HG03432 (cell line): ENCODE data around the gene LTBP3.

Source experiments
- ATAC-seq: cut with Tn5 transposase; IDR thresholded peaks from one replicate; pipeline ENCODE4 v1.9.1; 2021; ENCODE audit warnings: mild to moderate bottlenecking, moderate library complexity; ENCODE audit not compliant: unreplicated experiment

The LTBP3 gene

DNA sequence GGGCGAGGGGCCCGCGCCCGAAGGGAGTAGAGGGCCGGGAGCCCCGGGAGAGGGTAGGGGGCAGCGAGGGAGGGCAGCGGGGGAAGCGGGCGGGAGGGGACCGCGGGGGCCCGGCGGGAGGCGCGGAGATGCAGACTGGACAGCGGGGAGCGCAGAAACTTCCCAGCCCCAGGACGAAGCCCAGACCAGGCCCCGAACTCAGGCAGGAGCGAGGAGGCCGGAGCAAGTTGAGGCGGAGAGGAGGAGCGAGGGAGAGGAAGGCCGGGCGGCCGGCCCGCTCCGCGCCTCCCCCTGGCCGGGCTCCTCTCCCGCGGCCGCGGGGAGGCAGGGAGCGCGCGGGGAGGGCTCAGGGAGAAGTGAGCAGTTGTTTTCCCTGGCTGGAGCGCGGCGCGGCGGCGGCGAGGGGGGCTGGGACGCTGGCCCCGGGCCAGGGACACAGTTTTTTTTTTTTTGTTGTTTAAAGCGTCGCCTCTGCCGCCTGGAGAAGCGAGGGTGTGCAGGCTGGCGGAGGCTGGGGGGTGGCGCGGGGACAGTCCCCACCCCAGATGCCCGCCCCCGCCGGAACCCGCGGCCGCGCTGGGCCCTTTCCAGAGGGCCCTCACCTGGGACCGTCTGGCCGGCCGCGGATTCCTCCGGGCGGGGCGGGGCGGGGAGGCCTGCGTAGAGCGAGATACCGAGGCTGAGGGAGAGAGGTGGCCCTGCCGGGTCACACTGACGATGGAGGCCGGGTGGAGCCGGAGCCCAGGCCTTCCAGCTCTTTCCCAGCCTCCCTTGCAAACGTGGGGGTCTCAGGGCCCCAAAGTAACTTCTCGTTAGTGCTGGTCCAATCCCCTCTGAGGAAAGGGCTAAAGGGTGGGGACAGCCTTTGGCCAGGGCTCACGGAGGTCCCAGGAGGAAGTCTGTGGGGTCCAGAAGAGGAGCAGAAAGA lies at the start of gene LTBP3:
Gene LTBP3 (minus strand): TSS at position 358 of the 928 bp plus-strand sequence. CDS start 400 bp downstream, outside the sequence.
- no peak for ATAC-seq

DNA sequence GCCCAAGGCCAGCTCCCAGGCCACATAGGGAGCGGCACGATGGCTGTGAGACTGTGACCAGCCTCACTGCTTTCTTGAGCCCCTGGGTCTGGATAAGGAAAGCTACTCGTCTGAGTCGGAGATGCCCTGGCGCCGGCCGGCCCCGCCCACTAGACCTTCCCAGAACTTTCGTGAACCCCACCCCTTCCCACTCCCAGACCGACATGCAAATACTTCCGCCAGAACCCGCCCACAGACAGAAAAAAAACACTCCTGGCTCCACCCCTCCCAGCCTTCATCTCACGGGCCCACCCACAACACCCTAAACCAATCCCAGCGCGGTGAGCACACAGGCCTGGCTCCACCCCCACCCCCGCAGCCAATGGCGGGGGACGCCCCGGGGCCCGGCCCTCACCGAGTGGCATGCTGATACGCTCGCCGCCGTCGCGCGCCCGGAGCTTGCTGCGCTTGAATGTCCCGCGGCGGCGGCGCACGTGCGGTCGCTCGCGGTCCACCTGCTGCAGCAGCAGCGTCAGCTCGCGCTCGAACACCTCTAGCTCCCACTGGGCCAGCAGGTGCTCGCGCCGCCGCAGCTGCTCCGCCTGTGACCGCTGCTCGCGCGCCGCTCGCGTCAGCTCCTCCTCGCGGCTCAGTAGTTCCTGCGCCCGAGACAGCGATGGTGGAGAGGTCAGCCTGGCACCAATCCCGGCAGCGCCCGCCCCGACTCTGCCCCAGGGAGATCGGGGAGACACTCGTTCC lies 48.9 kb upstream of the LTBP3 start:
- no peak for ATAC-seq

DNA sequence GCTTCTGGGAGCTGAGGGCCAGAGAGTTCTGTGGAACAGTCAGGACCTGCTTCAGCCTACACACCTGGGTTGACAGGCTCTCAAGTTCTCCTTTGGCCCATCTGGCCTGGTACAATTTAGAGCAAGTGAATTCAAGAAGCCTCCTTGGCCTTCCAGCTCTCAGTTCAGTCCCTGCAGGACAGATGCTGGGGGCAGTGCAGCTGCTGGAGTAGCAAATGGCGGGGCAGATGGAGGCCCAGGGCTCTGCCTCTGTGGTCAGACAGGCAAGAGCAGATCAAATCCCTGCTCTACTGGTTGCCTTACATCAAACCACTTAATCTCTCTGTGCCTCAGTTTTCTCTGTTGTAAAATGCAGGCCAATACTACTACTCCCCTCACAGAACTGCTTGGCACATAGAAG lies 46.1 kb upstream of the LTBP3 start:
- no peak for ATAC-seq

DNA sequence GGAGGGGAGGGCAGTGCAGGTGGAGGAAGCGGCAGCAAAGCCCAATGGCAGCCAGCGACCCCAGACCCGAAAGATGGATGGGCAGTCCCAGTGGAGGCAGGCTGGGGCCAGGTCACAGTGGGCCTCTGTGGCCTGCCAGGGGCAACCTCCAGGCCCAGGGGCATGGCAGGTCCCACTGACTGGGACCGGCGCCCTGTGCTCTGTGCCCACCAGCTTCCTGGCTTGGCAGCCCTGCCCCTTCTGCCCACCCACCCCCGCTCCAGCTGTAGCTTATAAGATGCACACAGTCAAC lies 41.7 kb upstream of the LTBP3 start:
- ATAC-seq: no peak

DNA sequence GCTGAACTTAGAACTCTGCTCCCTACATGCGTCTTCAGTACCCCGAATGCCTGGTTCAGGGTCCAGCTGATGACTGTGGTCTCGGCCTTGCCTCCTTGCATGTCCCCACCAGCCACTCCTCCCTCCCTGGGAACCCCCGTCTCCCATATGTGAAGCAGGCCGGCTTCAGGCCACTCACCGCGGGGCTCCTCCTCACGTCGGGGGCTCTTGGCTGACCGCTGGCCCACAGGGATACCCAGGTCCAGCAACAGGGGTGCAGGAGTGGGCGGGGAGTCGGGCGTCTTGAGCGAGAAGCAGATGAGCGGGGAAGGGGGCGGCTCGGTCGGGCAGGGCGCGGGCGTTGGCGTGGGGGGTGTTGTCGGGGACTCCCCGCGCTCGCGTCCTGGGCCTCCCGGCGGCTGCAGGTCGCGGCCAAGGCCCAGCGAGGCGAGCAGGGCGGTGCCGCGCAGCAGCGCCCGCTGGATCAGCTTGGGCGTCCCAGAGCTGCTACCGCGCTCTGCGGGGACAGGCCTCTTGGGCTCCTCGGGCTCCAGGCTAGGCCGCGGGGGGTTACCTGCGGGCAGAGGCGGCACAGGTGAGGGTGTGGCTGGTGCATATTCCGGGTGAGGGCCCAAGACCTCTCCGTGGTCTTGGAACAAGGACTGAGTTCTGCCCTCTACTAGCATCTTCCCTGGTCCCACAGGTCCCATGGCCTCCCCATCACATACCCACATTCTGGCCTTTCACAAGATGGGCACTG lies 41.2 kb upstream of the LTBP3 start:
- no peak for ATAC-seq

DNA sequence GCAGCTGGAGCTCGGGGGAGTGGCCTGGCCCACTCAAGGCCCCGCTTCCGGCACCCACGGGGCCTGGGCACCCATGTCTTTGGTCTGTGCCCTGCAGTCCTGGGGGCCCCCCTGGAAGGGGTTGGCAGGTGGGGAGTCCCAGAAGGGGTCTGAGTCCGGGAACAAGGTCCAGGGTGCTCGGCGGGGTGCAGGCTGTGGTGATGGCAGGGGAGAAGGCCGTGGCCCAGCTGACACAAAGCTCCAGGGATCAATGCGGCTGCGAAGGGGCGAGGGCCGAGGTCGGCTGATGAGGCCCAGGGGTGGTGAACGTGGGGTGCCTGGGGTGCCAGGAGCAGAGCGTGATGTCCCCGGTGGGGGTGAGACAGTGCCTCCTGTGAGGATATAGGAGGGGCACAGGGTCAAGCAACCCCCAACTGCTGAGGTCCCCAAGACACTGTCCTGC lies 40.1 kb upstream of the LTBP3 start:
- ATAC-seq: no peak

DNA sequence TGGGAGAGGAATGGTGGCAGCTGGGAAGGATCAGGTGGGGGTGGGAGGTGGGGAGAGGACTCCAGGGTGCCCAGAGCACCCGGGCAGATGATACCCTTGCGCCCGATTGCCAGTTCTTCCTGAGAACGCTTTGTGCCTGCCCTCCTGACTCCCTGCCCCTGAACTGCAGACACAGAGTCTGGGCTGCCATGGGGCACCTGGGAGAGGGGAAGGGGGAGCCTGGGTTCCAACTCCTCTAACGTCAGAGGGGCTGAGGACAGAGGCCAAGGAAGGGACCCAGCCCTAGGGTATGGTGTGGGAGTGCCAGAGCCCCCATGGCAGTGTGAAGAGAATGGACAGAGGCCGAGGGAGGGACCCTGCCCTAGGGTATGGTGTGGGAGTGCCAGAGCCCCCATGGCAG lies 38.4 kb upstream of the LTBP3 start:
- ATAC-seq: no peak

DNA sequence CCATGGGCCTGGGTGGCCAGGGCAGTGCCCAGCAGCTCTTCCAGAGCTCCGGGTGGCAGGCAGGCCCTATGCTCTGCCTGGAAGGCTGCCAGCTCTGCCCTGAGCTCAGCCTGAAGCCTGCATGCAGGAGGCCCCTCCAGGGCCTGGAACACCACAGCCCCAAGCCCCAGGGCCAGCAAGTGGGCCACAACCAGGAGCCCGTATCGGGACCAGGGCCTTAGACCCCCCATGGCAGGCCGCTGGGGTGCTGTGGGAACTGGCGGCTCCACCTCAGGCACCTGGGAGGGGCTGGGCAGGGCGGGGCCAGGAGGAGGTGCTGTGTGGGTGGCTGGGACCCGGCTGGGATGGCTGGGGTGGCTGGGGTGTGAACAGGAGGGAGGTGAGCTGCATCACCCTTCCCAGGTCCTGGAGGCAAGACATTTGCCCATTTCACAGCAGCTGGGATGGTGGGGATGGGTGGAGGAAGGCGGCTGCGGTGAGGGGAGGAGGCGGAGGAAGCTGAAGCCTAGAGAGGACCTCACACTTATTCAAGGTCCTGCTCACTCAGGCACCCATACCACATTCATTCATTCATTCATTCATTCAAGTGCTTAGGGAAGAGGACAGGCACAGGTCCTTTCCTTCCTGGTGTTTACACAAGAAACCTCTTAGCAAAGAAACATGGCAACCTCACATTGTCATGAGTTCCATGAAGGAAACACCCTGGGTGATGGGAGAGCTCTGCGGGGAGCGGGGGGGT lies 37.6 kb upstream of the LTBP3 start, which contains the start of gene KCNK7:
Gene KCNK7 (minus strand): TSS at position 258 of the 739 bp plus-strand sequence. CDS start 28 bp downstream, at position 230.
- no peak for ATAC-seq

DNA sequence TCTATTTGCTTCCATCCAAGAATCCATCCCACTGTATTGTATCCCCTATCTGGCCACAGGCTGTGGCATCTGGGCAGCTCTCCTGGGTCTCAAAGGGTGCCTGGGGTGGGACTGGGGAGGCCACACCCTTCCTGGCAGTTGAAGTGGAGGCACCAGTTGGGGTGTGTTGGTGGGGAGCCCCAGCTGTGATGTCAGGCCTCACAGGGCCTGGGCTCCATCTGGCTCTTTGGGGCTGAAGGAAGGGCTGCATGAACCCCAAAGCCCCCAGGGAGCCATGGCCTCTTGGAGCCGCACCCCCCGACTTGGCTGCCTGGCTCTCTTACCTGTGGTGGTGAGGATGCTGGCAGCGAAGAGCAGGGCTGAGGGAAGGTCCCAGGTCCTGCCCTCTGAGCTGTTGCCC lies 37.0 kb upstream of the LTBP3 start:
- no peak for ATAC-seq

DNA sequence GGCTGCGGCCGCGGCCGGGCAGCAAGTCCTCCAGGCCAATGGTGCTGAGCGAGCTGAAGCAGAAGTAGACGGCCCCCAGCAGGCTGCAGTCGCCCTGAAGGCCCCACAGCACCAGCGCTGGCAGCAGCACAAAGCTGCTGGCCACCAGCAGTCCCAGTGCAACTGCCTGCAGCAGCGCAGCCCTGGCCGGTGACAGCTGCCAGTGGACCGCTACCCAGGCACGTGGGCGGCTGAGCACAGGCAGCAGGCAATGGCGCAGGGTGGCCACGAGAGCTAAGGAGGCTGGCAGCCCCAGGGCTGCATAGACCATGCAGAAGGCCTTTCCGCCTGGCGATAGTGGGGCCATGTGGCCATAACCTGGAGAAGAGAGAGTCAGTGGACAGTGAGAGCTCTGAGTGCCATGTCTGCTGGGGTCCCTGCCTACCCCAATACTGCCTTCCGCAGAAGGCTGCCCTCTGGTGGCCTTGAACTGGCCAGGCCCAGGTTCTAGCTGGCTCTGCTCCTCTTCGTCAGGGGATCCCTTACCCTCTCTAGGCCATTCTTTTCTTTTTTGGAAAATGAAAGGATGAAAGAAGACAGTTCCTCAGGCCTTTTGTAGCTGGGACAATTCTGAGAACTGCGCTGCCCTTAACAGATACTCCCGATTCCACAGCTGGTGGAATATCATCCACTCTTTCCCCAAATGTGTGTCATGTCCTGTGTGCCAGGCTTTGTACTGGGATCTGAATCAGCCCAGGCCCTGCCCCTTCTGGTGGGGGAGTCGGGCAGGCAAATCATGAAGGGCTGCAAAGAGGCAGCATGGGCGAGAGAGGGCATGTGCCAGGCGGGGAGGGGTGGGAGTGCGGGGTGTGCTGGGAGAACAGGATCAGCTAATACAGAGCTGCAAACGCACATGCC lies 35.6 kb upstream of the LTBP3 start:
- ATAC-seq: no peak

DNA sequence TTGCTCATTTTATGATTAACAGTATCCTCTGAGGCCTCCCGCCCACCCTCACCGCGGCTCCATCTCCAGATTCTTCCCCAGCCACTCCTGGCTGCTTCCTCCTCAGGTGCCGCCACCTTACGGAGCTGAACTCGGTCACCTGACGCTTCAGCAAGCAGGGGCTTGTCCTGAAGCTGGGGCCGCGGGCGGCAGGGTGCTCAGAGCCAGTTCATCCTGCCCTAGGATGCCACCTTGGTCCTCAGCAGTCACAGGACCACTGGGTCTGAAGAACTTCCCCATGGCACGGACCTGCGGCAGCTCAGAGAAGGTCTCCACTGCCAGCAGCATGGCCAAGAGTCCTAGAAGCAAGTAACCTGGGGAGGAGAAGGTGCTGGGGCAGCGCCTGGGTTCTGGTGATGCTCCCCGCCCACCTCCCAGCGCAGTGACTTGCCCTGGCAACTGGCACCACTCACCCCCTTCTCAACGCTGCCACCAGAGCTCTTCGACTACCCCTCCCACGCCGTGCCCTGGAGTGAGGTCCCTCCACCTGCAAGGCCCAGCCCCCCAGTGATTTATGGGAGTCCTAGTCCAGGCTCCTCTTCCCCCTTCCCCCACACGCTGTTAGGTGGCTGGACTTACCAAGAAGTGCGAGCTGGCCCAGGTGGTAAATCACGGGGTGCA lies 34.8 kb upstream of the LTBP3 start:
- ATAC-seq: no peak

DNA sequence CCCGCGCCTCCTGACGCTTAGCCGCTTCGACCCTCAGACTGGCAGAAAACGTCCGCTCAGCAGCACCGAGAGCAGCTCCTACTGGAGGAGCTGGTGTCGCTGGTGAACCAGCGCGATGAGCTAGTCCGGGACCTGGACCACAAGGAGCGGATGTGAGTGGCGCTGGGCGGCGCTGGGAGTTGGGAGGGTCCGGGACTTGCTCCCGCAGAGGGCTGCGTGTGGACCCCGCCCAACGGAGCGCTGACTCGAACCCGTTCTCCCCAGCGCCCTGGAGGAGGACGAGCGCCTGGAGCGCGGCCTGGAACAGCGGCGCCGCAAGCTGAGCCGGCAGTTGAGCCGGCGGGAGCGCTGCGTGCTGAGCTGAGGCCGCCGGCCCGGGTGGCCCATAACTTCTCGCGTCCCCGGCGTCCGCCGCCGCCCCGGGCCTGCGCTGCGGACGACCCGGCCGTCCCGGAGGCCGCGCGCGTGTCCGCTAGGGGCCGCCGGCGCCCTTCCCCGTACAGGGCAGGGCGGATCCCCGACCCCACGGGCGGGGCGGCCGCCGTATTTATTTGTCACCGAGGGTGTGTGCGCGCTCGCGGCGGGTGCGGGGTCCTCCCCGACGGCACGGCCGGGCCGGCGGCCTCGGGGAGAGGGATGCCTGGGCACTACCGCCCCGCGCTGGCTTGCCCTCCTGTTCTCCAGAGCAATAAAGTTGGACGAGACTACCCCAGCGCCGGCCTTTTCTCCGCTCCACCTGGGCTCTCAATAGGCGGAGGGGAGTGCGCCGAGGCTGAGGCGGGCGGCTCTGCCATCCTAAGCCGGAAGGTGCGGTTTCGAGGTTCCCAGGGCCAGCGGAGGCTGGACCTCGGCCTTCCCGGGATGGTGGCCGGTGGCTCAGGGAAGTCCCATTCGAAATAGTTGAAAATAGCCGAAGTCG lies 34.0 kb upstream of the LTBP3 start:
- ATAC-seq: no peak

DNA sequence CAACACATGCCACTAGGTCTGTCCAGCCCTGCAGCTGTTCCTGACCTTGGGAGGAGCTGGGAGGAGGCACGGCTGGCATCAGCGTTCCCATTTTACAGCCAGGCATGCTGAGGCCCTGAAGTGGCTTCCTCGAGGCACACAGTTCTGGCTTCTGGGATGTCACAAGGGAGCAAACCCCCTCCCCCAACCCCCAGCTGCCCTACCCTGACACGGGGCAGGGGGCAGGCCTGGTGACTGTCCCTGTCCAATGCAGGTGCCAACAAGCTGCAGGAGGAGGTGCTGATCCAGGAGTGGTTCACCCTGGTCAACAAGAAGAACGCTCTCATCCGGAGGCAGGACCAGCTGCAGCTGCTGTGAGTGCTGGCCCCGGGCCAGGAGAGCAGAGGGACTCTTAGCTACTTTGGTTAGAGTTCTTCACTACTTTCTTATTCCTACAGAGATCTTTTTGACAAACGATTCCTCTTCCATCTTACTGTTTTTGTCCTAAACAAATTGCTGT lies 32.1 kb upstream of the LTBP3 start:
- ATAC-seq: no peak

DNA sequence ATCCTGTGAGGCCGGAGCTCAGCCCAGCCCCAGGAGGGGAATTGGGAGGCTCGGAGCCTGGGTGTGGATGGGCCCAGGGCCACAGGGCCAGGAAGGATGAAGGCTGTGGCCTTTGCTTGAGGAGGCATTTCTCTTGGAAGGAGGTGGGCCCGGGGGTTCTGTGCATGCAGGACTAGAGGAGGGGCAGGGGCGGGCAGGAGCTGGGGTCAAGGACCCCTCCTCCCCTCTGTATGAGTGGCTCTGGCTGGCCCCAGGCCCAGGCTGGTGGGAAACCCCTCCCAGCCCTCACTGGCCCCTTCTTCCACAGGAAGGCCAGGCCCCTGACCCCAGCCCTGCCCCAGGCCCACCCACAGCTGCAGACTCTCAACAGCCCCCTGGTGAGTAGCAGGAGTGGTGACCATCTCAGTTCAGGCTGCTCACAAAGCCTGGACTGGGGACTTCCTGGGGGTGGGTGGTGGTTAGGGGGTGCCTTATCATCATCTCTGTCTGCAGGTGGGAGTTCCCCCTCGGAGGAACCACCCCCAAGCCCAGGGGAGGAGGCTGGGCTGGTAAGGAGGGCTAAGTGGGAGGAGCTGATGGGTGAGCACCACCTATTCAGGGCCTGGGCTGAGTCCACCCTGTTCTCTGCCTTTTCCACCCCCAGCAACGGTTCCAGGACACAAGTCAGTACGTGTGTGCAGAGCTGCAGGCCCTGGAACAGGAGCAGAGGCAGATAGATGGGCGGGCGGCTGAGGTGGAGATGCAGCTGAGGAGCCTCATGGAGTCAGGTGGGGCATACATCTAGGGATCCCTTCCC lies 31.5 kb upstream of the LTBP3 start:
- no peak for ATAC-seq

DNA sequence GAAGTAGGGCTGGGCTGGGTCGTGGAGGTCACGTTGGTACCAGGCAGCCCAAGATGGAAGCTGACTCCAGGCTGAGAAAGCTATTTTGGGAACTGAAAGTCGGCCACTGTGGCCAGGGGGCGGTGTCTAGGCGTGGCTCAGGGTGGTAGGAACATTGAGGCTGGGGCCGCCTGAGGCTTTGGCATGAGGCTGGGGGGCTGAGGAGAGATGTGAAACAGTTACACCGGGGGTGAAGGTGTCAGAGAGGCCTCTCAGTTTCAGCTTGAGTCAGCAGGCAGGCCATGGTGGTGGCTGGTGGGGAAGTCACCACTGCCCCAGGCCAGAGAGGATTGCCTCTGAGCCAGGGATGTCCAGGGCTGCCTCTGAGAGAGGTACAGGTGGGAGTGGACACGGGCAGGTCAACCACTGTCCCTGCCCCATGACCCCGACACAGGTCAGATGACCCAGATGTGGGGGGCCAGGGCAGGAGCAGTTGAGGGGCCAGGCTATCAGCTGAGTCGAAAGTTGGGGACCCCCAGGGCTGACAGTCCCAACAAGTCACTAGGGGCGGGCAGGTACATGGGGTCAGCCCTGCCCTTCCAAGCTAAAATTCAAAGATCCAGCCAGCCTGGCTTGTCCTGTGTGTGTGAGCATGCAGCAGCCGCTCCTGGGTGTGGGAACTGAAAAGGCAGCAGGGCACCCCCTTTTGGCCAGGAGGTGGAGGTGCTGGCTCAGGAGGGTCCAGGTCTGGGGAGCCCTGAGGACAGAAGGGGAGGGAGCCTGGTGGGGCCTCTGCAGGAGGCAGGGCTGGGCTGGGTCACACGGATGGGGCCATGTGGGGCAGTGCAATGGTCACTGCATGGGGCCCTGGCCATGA lies 30.3 kb upstream of the LTBP3 start:
- peak; percentile 75 for ATAC-seq

DNA sequence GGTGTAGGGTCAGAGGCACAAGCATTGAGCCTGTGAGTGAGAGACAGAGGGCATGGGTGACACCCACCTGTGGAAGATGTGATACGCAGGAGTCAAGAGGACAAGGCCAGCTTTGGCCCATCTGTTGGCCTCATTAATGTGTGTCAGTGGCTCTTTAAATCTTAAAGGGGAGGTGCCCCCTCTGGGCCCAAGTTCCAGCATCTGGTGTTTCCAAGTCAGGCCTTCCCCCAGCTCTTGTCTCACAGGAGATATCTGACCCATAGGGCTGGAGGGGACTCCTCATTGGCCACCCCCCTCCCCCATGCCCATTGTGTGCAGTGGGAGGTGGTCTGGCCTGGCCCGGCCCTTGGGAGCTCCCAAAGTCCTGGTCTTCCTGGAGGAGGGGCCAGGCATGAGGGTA lies 28.5 kb upstream of the LTBP3 start:
- no peak for ATAC-seq
